Activated naive CD8-positive, alpha-beta T cell treated with anti-CD3 and anti-CD28 coated beads for 36 hours (primary cell): Measurements from ENCODE around the gene OLFM2. TPM values are rescaled to one million over a fixed set of nuclear protein-coding genes. Genes with fewer than 3 reads are reported as not detected.
A peak's percentile ranks its signal among the peaks of the same experiment; 100 is the strongest.

Experiments used
- DNase-seq: peaks from one replicate; pipeline ENCODE4 v3.0.0; 2021
- H3K27ac Mint-ChIP-seq: one replicate; pipeline ENCODE4 v1.8.0; 2022; ENCODE audit warnings: mild to moderate bottlenecking, moderate library complexity, mixed read lengths
- H3K27me3 Mint-ChIP-seq: one replicate; pipeline ENCODE4 v1.8.0; 2022; ENCODE audit warnings: mild to moderate bottlenecking, mixed read lengths
- H3K36me3 Mint-ChIP-seq: one replicate; pipeline ENCODE4 v1.8.0; 2021; ENCODE audit warnings: mild to moderate bottlenecking, mixed read lengths
- H3K4me1 Mint-ChIP-seq: one replicate; pipeline ENCODE4 v1.8.0; 2021; ENCODE audit warnings: mixed read lengths
- H3K4me3 Mint-ChIP-seq: one replicate; pipeline ENCODE4 v1.8.0; 2022; ENCODE audit warnings: mild to moderate bottlenecking, moderate library complexity, mixed read lengths
- H3K9me3 Mint-ChIP-seq: one replicate; pipeline ENCODE4 v1.8.0; 2022; ENCODE audit warnings: mixed read lengths
- total RNA-seq, 2 experiments: library from RNA; stranded (reverse); gene quantifications; one replicate each; pipeline ENCODE4 v1.2.3, GENCODE V29; 2021

Gene OLFM2
- total RNA-seq, 2 experiments from 2014 or later = 2.7 to 2.9 TPM

GRCh38 chr19:9818734-9819595 is 117.3 kb downstream of the OLFM2 start, which contains the start of gene FBXL12:
Gene FBXL12, minus strand, starts transcription at chr19:9819079. Its CDS starts 266 bp downstream, at chr19:9818813.
- no peaks in the 10 kb centered on the region for H3K27me3 Mint-ChIP-seq
- H3K27ac Mint-ChIP-seq = peak within 1 kb of the TSS; percentile 93
- DNase-seq = peak; percentile 100
- H3K4me3 Mint-ChIP-seq = peak within 1 kb of the TSS; percentile 90
- H3K4me1 Mint-ChIP-seq = peaks cover 16% of the 10 kb centered on the region
- peaks cover 29% of the 10 kb centered on the region for H3K36me3 Mint-ChIP-seq
- H3K9me3 Mint-ChIP-seq = peaks cover 9% of the 10 kb centered on the region

- Mint-ChIP-seq H3K9me3 (peaks cover 9% of the 10 kb centered on the region), H3K27ac (peak overlapping the region; percentile 93), H3K27me3 (no peaks in the 10 kb centered on the region), H3K36me3 (peaks cover 34% of the 10 kb centered on the region), H3K4me1 (peaks cover 15% of the 10 kb centered on the region), H3K4me3 (peak overlapping the region; percentile 90)
- no peak for DNase-seq
These were observed 118.1 kb downstream of the OLFM2 start for GRCh38 chr19:9818175-9818733.

- no peaks in the 10 kb centered on the region for H3K9me3 Mint-ChIP-seq
- H3K4me3 Mint-ChIP-seq = no peak overlapping the region
- peaks cover 15% of the 10 kb centered on the region for H3K4me1 Mint-ChIP-seq
- DNase-seq = no peak
- H3K27me3 Mint-ChIP-seq = no peaks in the 10 kb centered on the region
- peaks cover 36% of the 10 kb centered on the region for H3K36me3 Mint-ChIP-seq
- no peak overlapping the region for H3K27ac Mint-ChIP-seq
These were observed 125.2 kb downstream of the OLFM2 start for GRCh38 chr19:9811139-9811538.

- Mint-ChIP-seq H3K27me3 (no peaks in the 10 kb centered on the region), H3K36me3 (peaks cover 22% of the 10 kb centered on the region), H3K9me3 (no peaks in the 10 kb centered on the region), H3K4me3 (no peak overlapping the region), H3K27ac (peak overlapping the region; percentile 21), H3K4me1 (peaks cover 15% of the 10 kb centered on the region)
- no peak for DNase-seq
These were observed 127.2 kb downstream of the OLFM2 start for GRCh38 chr19:9808855-9809824.

- Mint-ChIP-seq H3K9me3 (no peaks in the 10 kb centered on the region), H3K27me3 (no peaks in the 10 kb centered on the region), H3K27ac (no peak overlapping the region), H3K4me3 (no peak overlapping the region), H3K36me3 (peaks cover 16% of the 10 kb centered on the region), H3K4me1 (peaks cover 17% of the 10 kb centered on the region)
- DNase-seq = no peak
These were observed 129.5 kb downstream of the OLFM2 start for GRCh38 chr19:9806803-9807202.

Other genes with a start within 250 kb of the OLFM2 start
- gene ZNF846, start 167.8 kb downstream of the OLFM2 start, total RNA-seq = 1 to 10 TPM; 6.1 to 6.8 TPM
- 10 to 100 TPM; 26.4 to 30.5 TPM for gene FBXL12, start 117.4 kb downstream of the OLFM2 start, total RNA-seq
- 100 to 1,000 TPM; 344 to 347 TPM for gene UBL5, start 108.6 kb downstream of the OLFM2 start, total RNA-seq
- 10 to 100 TPM; 85.5 to 90.9 TPM for gene PIN1, start 101.2 kb downstream of the OLFM2 start, total RNA-seq
- under 1 TPM in 1 of 2 experiments, not detected in 1; 0.04 TPM for gene COL5A3, start 74.0 kb upstream of the OLFM2 start, total RNA-seq
- gene RDH8, start 77.0 kb upstream of the OLFM2 start, total RNA-seq = not detected
- 10 to 100 TPM; 46.8 to 47.0 TPM for gene SHFL, start 149.8 kb upstream of the OLFM2 start, total RNA-seq
- 1 to 10 TPM; 8.5 to 9.8 TPM for gene ANGPTL6, start 166.2 kb upstream of the OLFM2 start, total RNA-seq
- 100 to 1,000 TPM; 214 to 227 TPM for gene PPAN, start 169.8 kb upstream of the OLFM2 start, total RNA-seq
- gene P2RY11, start 175.2 kb upstream of the OLFM2 start, total RNA-seq = 10 to 100 TPM; 57.8 to 64.0 TPM
- 100 to 1,000 TPM; 287 to 293 TPM for gene EIF3G, start 183.4 kb upstream of the OLFM2 start, total RNA-seq